GM12872 (cell line): Measurements from ENCODE around the gene FRA10AC1.

Experiments used
- TF ChIP-seq, protein P1 (sequence below): IDR thresholded peaks from 3 replicates; pipeline ENCODE4 v1.5.1; 2011; ENCODE audit warnings: low read depth, mild to moderate bottlenecking, low read length, moderate library complexity; ENCODE audit not compliant: insufficient read depth

Gene FRA10AC1

DNA sequence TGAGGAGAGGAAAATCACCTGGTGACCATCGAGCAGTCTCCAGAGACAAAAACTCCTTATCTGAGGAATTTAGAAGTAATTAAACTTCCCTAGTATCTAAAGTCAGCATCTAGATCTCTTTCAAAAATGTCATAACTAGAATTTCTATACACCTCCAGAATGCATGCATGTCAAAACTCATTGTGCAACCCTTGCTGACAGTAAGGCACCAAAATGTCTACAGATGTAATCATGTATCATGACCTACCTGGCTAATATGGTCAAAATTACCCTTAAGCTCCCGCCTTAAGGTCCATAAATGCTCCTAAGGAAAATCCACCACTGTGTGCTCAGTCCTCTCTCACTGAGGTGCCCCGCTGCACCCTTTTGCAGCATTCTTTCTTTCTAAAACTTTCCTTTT is 39.0 kb upstream of the FRA10AC1 start:
- TF ChIP-seq, protein P1, sequence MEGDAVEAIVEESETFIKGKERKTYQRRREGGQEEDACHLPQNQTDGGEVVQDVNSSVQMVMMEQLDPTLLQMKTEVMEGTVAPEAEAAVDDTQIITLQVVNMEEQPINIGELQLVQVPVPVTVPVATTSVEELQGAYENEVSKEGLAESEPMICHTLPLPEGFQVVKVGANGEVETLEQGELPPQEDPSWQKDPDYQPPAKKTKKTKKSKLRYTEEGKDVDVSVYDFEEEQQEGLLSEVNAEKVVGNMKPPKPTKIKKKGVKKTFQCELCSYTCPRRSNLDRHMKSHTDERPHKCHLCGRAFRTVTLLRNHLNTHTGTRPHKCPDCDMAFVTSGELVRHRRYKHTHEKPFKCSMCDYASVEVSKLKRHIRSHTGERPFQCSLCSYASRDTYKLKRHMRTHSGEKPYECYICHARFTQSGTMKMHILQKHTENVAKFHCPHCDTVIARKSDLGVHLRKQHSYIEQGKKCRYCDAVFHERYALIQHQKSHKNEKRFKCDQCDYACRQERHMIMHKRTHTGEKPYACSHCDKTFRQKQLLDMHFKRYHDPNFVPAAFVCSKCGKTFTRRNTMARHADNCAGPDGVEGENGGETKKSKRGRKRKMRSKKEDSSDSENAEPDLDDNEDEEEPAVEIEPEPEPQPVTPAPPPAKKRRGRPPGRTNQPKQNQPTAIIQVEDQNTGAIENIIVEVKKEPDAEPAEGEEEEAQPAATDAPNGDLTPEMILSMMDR: no peak

DNA sequence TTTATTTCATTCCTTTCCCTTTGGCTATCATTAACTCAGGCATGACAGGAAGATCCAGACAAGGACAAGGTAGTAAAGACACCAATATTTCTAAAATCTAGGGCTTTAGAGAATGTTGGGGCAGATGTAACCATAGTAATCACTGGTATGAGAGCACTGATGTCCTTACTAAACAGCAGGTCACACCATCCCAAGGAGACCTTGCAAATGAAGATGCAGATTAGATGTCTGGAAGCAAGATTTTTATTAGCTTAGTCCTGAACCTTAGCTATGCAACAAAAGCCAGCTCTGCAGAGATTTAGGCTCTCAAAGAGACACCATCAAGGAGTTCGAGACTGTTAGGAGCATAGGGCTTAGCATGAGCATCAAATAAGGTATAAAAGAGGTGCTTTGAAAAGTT is 23.6 kb upstream of the FRA10AC1 start:
- TF ChIP-seq, protein P1: no peak

DNA sequence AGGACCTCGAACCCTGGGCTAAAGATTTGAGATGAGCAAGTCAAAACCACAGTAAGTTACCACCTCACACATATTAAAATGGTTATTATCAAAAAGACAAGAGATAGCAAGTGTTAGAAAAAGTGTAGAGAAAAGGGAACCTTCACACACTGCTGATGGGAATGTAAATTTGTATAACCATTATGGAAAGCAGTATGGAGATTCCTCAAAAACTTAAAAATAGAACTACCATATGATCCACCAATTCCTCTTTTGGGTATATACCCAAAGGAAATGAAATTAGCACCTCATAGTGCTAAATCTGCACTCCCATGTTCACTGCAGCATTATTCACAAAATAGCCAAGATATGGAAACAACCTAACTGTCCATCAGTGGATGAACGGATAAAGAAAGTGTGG is 20.8 kb upstream of the FRA10AC1 start:
- TF ChIP-seq, protein P1: no peak

DNA sequence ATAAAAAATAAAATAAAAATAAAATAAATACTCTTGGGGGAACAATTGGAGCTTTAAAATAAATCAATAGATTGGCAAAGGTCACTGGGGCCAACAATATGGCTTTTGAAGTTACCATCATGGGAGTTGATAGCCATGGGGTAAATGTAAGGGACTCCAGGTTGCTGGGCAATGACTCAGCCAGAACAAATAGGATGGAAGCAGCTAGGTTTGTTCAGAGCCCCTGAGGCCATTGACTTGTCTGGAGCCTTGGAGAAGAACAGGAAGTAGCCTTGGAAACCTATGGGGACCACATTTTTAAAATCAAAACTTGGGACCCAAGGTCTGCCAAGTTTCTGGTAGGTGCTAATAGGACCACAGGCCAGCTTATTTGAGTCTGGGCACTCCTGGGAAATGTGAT is 20.2 kb upstream of the FRA10AC1 start:
- TF ChIP-seq, protein P1: no peak

DNA sequence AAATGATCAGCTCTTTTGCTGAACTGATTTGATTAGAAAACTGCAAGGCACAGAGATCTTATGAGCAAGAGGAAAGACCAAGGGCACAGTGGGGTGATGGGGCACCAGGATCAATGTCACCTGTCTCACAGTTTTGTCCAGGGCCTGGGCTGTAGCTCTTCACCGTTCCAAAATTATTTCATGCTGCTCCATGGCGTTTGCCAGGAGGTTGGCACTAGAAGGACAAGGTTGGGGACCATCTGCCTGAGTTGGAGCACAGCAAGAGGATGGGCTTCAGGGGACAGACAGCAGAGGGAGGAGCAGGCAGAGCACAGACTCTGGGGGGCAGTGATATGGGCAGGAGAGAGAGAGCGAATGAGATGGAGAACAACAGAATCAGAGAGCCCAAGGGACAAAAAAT is 17.5 kb upstream of the FRA10AC1 start:
- TF ChIP-seq, protein P1: no peak

DNA sequence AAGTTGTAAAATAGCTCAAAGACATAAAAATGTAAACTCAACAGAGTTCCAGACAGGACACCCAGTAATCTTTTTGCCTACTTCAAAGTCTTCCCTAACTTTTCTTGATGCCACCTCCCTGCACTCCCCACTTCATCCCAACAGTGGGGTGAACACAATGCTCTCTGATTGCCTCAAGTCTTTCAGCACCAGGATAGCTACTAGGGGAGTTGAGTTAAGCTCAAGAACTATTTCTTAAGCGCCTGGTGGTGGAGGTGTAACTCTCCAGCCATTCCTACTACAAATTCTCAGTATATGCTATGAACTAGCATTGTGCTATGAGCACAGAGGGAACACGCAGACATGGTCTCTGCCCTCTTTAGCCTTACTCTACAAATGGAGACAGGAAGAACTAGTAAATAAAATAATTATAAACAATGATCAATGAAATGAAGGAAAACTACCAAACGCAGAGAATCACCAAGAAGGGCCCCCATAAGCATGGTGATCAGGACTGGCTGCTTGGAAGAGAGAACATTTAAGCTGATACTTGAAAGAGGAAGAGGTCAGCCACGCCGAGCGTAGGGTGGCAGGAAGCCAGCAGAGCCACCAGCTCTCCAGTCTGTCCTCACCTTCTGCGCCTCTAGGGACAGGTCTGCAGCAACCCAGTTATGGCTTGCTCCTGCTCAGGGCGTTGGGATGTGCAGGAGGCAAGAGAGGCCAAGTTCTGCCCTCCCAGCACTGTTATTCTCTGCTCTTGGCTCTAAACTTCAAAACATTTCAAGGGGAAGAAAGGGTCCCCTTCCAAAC is 16.7 kb upstream of the FRA10AC1 start:
- TF ChIP-seq, protein P1: no peak

DNA sequence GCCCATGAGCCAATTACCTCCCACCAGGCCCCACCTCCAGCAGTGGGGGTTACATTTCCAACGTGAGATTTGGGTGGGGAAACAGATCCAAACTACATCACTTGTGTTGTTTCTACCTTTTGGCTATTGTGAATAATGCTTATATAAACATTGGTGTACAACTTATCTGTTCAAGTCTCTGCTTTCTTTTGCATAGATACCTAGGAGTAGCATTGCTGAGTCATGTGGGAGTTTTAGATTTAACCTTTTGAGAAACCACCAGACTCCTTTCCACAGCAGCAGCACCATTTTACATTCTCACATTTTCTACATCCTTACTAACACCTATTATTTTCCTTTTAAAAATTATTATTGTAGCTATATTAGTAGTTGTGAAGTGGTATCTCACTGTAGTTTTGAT is 14.4 kb upstream of the FRA10AC1 start:
- TF ChIP-seq, protein P1: no peak
